ENCODE results near the gene FAM3A.
"Not testable (repeated sequence)": the region's sequence is repeated elsewhere in the genome, so short reads cannot be mapped to it uniquely, and the experiment has no call there.

DNA sequence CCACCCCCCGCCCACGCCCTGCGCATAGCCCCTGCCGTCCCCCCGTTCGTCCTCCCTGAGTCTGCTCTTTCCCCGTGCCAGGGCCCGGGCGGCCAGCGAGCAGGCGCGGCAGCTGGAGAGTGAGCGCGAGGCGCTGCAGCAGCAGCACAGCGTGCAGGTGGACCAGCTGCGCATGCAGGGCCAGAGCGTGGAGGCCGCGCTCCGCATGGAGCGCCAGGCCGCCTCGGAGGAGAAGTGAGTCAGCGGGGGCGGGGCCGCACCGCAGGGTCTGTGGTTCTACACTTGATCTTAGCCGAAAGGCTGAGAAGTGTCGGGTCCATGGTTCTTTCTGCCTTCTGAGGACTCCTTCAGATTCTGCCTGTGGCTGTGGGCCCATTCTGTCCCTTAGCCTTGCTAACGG, 44.3 kb upstream of the FAM3A start:
- not testable (repeated sequence) for TF ChIP-seq POLR2AphosphoS5, POLR2A (IDR thresholded peaks at IDR 0.05; ENCODE audit: low read depth, low read length)
